Measurements from ENCODE around the gene MAN2B2. TPM values are rescaled to one million over a fixed set of nuclear protein-coding genes. Genes with fewer than 3 reads are reported as not detected.

MAN2B2 gene
- total RNA-seq, 4 donors from 2014 or later: 32.7 to 95.3 (median 80.2) TPM

GRCh38 chr4:6584865-6585264, 9.9 kb downstream of the MAN2B2 start:
- intact Hi-C loops (cut with DNase I): no loop called here
- H3K27me3 ChIP-seq: no peaks in the 10 kb centered on the region
- H3K9me3 ChIP-seq: no peaks in the 10 kb centered on the region
- H3K36me3 ChIP-seq: peaks cover 0 to 12% of the 10 kb centered on the region in 2 donors
- H3K4me3 ChIP-seq (replicated peaks in 1 of 3): no peak overlapping the region
- H3K4me1 ChIP-seq: no peaks in the 10 kb centered on the region
- no peak overlapping the region for H3K27ac ChIP-seq
- DNase-seq: no peak
- 93 to 98% methylated on average over 7 of the region's 7 CpGs for WGBS, 2 donors
- TF ChIP-seq POLR2A (IDR thresholded peaks at IDR 0.05) (no peak), CTCF (IDR thresholded peaks at IDR 0.05) (no peak)

GRCh38 chr4:6586715-6587325, 11.8 kb downstream of the MAN2B2 start:
- no peaks in the 10 kb centered on the region for H3K27me3 ChIP-seq
- 87 to 89% methylated on average over 22 to 24 of the region's 26 CpGs for whole genome bisulfite sequencing, 2 donors
- H3K36me3 ChIP-seq: peaks cover 0 to 6% of the 10 kb centered on the region in 2 donors
- H3K27ac ChIP-seq: no peak overlapping the region
- H3K4me1 ChIP-seq: no peaks in the 10 kb centered on the region
- no peak for DNase-seq
- intact Hi-C loops (cut with DNase I): no loop called here
- H3K9me3 ChIP-seq: no peaks in the 10 kb centered on the region
- no peak for TF ChIP-seq CTCF (IDR thresholded peaks at IDR 0.05)
- TF ChIP-seq POLR2A (IDR thresholded peaks at IDR 0.05): no peak
- H3K4me3 ChIP-seq (replicated peaks in 1 of 3): no peak overlapping the region

GRCh38 chr4:6589444-6589843, 14.5 kb downstream of the MAN2B2 start:
- intact Hi-C loops (cut with DNase I): no loop called here
- no peaks in the 10 kb centered on the region for H3K9me3 ChIP-seq
- no peak overlapping the region for H3K27ac ChIP-seq
- no peak for DNase-seq
- H3K4me3 ChIP-seq (replicated peaks in 1 of 3): no peak overlapping the region
- TF ChIP-seq CTCF (IDR thresholded peaks at IDR 0.05) (no peak), POLR2A (IDR thresholded peaks at IDR 0.05) (no peak)
- no peaks in the 10 kb centered on the region for H3K4me1 ChIP-seq
- 94 to 97% methylated on average over 4 of the region's 4 CpGs for WGBS, 2 donors
- peaks cover 1 to 9% of the 10 kb centered on the region in 2 donors for H3K36me3 ChIP-seq
- H3K27me3 ChIP-seq: no peaks in the 10 kb centered on the region

GRCh38 chr4:6591313-6591712, 16.3 kb downstream of the MAN2B2 start:
- no peak overlapping the region for H3K27ac ChIP-seq

More at GRCh38 chr4:6591313-6591712, 16.3 kb downstream of the MAN2B2 start:
- Histone ChIP-seq H3K4me1 (no peaks in the 10 kb centered on the region), H3K9me3 (no peaks in the 10 kb centered on the region), H3K36me3 (peaks cover 9 to 15% of the 10 kb centered on the region in 2 donors), H3K27me3 (no peaks in the 10 kb centered on the region), H3K4me3 (replicated peaks in 1 of 3) (no peak overlapping the region)
- intact Hi-C loops (cut with DNase I): no loop called here
- TF ChIP-seq CTCF (IDR thresholded peaks at IDR 0.05): no peak
- no peak for TF ChIP-seq POLR2A (IDR thresholded peaks at IDR 0.05)
- DNase-seq: no peak
- WGBS, 2 donors: 83 to 96% methylated on average over 9 of the region's 9 CpGs
